ENCODE data around the gene NUP210L. TPM values are rescaled to one million over a fixed set of nuclear protein-coding genes. Genes with fewer than 3 reads are reported as not detected.

Gene NUP210L
- total and polyA plus RNA-seq, 2 donors (not counting 3 experiments of a cell fraction or from before 2014, with no cell fraction given) = 0.01 to 0.07 TPM

DNA sequence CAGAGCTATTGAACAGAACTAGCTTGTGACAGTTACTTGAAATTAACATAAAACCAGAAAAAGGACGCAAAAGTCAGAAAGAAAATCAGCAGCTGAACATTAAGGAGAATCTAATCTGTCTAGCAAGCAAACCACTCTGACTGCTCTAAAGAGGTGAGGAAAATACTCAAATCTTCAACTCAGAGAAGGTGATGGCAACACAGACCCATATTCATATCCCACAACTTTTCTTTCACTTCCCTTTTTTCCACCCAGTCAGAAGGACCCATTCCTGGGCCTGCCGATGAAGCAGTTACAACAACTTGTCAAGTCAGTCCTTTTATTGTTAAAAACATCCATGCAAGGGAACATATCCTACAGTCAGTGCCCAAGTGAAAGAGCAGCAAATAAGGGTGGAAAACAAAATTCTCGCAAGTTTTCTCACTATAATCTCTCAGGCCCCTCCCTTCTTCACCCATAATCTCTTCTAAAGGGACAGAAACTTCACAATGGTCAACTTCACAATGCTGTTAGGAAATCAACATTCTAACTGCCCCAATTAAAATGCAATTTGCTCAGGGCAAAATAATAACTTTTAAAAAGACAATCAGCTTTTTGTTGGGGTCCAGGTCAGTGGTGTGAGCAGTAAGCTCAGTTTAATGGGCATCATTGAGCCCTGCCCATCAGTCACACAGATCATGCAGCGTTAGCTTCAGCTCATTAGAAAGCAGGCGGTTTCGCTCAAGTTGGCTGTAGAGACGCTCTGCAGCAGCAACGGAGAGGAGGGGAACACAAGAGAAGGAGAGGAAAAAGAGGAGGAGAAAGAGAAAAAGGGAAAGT lies 3.6 kb upstream of the NUP210L start:
- Histone ChIP-seq H3K9ac (replicated peaks; ENCODE audit: extremely low read depth, insufficient read depth, low read length) (no peak overlapping the region), H3K4me3 (replicated peaks in 1 of 3; ENCODE audit: insufficient read depth in 1 of 3, low read depth in 1 of 3, low read length in 3 of 3) (no peak overlapping the region), H3K36me3 (ENCODE audit: control insufficient read depth in 2 of 2, extremely low read depth in 1 of 2, insufficient read depth in 2 of 2, low read length in 2 of 2) (peaks cover 20 to 36% of the 10 kb centered on the region in 2 experiments), H3K27ac (ENCODE audit: insufficient read depth, low read depth, low read length) (no peak overlapping the region), H3K27me3 (ENCODE audit: control insufficient read depth in 2 of 2, insufficient read depth in 2 of 2, low read length in 2 of 2) (no peaks in the 10 kb centered on the region), H2AFZ (ENCODE audit: low read depth, low read length) (no peak overlapping the region), H3K9me1 (replicated peaks; ENCODE audit: control insufficient read depth, extremely low read depth, insufficient read depth, low read length) (no peaks in the 10 kb centered on the region), H3K4me1 (ENCODE audit: control insufficient read depth, extremely low read depth, insufficient read depth, low read length) (peaks cover 22% of the 10 kb centered on the region), H3K9me3 (replicated peaks; ENCODE audit: control insufficient read depth, insufficient read depth, low read length) (no peaks in the 10 kb centered on the region), H4K20me1 (replicated peaks; ENCODE audit: control insufficient read depth, extremely low read depth, insufficient read depth, low read length) (no peaks in the 10 kb centered on the region), H3K4me2 (ENCODE audit: insufficient read depth, low read length) (no peak overlapping the region), H3K79me2 (ENCODE audit: control insufficient read depth, insufficient read depth, low read length) (peaks cover 45% of the 10 kb centered on the region)
- intact Hi-C loops (cut with micrococcal nuclease) (loop anchor here (10.0 kb wide), 1 partner anchor 164 kb away; the partner anchor contains the start of gene RPS27), dilution Hi-C loops (cut with MboI; ENCODE audit: extremely low pct_ligation_motif_present, low sequenced_read_pairs) (no loop called here)
- FAIRE-seq = no peak
- TF ChIP-seq, protein P1, sequence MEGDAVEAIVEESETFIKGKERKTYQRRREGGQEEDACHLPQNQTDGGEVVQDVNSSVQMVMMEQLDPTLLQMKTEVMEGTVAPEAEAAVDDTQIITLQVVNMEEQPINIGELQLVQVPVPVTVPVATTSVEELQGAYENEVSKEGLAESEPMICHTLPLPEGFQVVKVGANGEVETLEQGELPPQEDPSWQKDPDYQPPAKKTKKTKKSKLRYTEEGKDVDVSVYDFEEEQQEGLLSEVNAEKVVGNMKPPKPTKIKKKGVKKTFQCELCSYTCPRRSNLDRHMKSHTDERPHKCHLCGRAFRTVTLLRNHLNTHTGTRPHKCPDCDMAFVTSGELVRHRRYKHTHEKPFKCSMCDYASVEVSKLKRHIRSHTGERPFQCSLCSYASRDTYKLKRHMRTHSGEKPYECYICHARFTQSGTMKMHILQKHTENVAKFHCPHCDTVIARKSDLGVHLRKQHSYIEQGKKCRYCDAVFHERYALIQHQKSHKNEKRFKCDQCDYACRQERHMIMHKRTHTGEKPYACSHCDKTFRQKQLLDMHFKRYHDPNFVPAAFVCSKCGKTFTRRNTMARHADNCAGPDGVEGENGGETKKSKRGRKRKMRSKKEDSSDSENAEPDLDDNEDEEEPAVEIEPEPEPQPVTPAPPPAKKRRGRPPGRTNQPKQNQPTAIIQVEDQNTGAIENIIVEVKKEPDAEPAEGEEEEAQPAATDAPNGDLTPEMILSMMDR (IDR thresholded peaks at IDR 0.05; ENCODE audit: extremely low read depth in 1 of 2, insufficient read depth in 1 of 2, low read depth in 1 of 2, low read length in 2 of 2) = no peak
- TF ChIP-seq, protein P2, sequence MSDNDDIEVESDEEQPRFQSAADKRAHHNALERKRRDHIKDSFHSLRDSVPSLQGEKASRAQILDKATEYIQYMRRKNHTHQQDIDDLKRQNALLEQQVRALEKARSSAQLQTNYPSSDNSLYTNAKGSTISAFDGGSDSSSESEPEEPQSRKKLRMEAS (IDR thresholded peaks at IDR 0.05; ENCODE audit: insufficient read depth, insufficient read length) = no peak
- TF ChIP-seq GATA2 (IDR thresholded peaks at IDR 0.05; ENCODE audit: insufficient read depth, insufficient read length, low read depth, low read length) = no peak
- BruUV-seq (replicated peaks) = no TSS peak
- CTCF ChIA-PET = interaction anchor here (1.5 kb wide), 1 partner anchor 19 kb away, joined by 6 read pairs; no protein-coding TSS in a partner anchor
- POLR2A ChIA-PET = no interaction called here
- DNase-seq (ENCODE audit: low read depth, low spot score) = no peak

All from endothelial cell of umbilical vein (primary cell).